HG03558 (cell line): ENCODE results near the gene ABL1.
"Not testable (repeated sequence)": the region's sequence is repeated elsewhere in the genome, so short reads cannot be mapped to it uniquely, and the experiment has no call there.

Source experiments
- ATAC-seq: cut with Tn5 transposase; IDR thresholded peaks from one replicate; pipeline ENCODE4 v1.9.1; 2021; ENCODE audit warnings: moderate number of reproducible peaks; ENCODE audit not compliant: unreplicated experiment; ENCODE audit errors: extremely low read depth

ABL1 gene

GRCh38 chr9:130847306-130848217 is 12.5 kb downstream of the ABL1 start:
- no peak for ATAC-seq

GRCh38 chr9:130848514-130848913 is 13.5 kb downstream of the ABL1 start:
- ATAC-seq: not testable (repeated sequence)

GRCh38 chr9:130849356-130849755 is 14.3 kb downstream of the ABL1 start:
- ATAC-seq: no peak

- ATAC-seq: no peak
Observed at GRCh38 chr9:130852801-130853200, 17.7 kb downstream of the ABL1 start.

- no peak for ATAC-seq
Observed at GRCh38 chr9:130854092-130854491, 19.0 kb downstream of the ABL1 start.

- ATAC-seq: no peak
Observed at GRCh38 chr9:130854835-130855234, 19.8 kb downstream of the ABL1 start.

GRCh38 chr9:130856474-130856873 is 21.4 kb downstream of the ABL1 start:
- ATAC-seq: no peak

GRCh38 chr9:130857864-130858738 is 23.0 kb downstream of the ABL1 start:
- ATAC-seq: no peak

GRCh38 chr9:130858739-130859705 is 24.0 kb downstream of the ABL1 start:
- no peak for ATAC-seq

- no peak for ATAC-seq
Observed at GRCh38 chr9:130860458-130861316, 25.6 kb downstream of the ABL1 start.

GRCh38 chr9:130861372-130862180 is 26.5 kb downstream of the ABL1 start:
- no peak for ATAC-seq

GRCh38 chr9:130862217-130862616 is 27.2 kb downstream of the ABL1 start:
- ATAC-seq: no peak

GRCh38 chr9:130862747-130863146 is 27.7 kb downstream of the ABL1 start:
- ATAC-seq: no peak

GRCh38 chr9:130864541-130864940 is 29.5 kb downstream of the ABL1 start:
- no peak for ATAC-seq

GRCh38 chr9:130865921-130866320 is 30.9 kb downstream of the ABL1 start:
- ATAC-seq: no peak

GRCh38 chr9:130866474-130866965 is 31.5 kb downstream of the ABL1 start:
- ATAC-seq: no peak

- ATAC-seq: no peak
Observed at GRCh38 chr9:130867556-130867955, 32.5 kb downstream of the ABL1 start.

- no peak for ATAC-seq
Observed at GRCh38 chr9:130868230-130868629, 33.2 kb downstream of the ABL1 start.
